Activated T-helper 2 cell treated with anti-CD3 and anti-CD28 coated beads, Interferon-gamma antibody, Interleukin-2, Interleukin-4, amounts not matched to agents 10 μg/mL and 5 μg/mL and 100 μg/mL, durations not matched to agents 14 hours and 24 hours and 36 hours (primary cell): ENCODE data around the gene GNA12. TPM values are rescaled to one million over a fixed set of nuclear protein-coding genes. Genes with fewer than 3 reads are reported as not detected.

Experiments used
- DNase-seq: peaks from one replicate; pipeline ENCODE4 v3.0.0; 2021; ENCODE audit warnings: low spot score
- H3K27ac Mint-ChIP-seq: one replicate; pipeline ENCODE4 v1.8.0; 2021; ENCODE audit warnings: mixed read lengths
- H3K27me3 Mint-ChIP-seq: one replicate; pipeline ENCODE4 v1.8.0; 2021; ENCODE audit warnings: low read depth, mixed read lengths
- H3K36me3 Mint-ChIP-seq: one replicate; pipeline ENCODE4 v1.8.0; 2021; ENCODE audit warnings: low read depth, mixed read lengths
- H3K4me1 Mint-ChIP-seq: one replicate; pipeline ENCODE4 v1.8.0; 2021; ENCODE audit warnings: low read depth, mixed read lengths
- H3K4me3 Mint-ChIP-seq: one replicate; pipeline ENCODE4 v1.8.0; 2021; ENCODE audit warnings: low read depth, mild to moderate bottlenecking, moderate library complexity, mixed read lengths
- H3K9me3 Mint-ChIP-seq: one replicate; pipeline ENCODE4 v1.8.0; 2021; ENCODE audit warnings: mixed read lengths
- intact Hi-C: fragments of 100-400 bp; cut with micrococcal nuclease; formaldehyde crosslinking; loops from one replicate; pipeline ENCODE4 v1.15.1; 2023
- total RNA-seq: library from RNA; stranded (reverse); gene quantifications from 2 replicates; pipeline ENCODE4 v1.2.3, GENCODE V29; 2022

The GNA12 gene, protein sequence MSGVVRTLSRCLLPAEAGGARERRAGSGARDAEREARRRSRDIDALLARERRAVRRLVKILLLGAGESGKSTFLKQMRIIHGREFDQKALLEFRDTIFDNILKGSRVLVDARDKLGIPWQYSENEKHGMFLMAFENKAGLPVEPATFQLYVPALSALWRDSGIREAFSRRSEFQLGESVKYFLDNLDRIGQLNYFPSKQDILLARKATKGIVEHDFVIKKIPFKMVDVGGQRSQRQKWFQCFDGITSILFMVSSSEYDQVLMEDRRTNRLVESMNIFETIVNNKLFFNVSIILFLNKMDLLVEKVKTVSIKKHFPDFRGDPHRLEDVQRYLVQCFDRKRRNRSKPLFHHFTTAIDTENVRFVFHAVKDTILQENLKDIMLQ
- total RNA-seq = 40.9 and 41.4 TPM in 2 replicates

DNA sequence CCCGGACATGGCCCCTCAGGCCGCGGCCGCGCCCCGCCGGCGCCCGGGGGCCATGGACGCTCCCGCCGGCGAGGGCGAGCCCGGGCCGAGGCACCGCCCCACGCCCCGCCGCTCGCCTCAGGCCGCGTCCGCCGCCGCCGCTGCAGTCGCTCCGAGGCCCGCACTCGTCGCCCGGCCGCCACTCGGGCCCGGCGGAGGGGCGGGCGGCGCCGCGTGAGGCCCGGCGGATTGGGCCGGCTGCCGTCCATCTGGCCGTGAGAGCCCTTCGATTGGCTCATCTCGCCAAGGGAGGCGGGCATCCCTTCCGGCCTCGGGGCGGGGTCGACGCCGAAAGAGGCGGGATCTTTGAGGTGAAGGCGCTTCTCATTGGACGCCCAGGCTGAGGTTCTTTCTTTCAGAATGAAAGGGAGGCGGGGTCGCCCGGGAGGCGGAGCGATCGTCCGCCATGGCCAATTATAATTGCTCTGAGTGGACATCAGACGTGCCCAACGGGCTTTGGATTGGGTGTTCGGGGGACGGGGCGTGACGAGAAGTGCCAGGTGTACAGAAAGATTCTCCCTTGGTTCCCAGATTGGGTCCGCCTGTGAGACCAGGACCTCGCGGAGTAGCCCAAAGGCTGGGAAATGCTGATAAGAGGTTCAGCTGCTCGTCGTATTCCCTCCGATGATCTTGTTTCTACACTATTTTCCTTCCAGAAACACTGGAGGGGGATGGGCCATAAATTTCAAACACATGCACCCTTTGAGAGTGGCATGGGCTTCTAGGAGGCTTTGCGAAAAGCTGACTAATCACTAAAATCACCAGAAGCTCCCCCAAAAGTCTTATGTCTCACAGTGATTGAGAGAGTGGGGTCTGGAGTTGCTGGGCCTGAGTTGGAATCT lies at the start of gene GNA12:
Gene GNA12, minus strand, starts transcription at position 156 of the 881 bp plus-strand sequence. Its CDS starts 147 bp downstream, at position 9.
- no peaks in the 10 kb centered on the region for H3K27me3 Mint-ChIP-seq
- intact Hi-C loops = loop anchor here (2.0 to 5.0 kb wide), 2 partner anchors 72 to 87 kb away; no protein-coding TSS in a partner anchor

DNA sequence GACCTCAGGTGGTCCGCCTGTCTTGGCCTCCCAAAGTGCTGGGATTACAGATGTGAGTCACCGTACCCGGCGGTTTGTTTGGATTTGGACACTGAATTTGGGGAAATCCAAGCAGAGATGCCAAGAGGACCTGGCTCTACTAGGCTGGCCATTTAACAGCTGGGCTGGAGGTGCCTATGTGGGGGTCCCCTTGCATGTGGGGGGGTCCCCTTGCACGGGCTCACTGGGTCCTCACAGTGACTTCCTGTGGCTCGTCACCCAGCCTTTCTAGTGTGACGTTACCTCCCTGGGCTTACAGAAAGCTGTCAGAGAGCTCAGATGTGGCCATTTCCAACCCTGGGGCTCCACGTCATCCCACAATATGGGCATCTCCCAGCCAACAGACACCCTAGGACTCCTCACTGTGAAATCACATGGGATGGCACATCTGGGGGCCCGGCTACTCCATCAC lies 49.3 kb upstream of the GNA12 start:
- Mint-ChIP-seq H3K27ac (no peak overlapping the region), H3K4me3 (no peak overlapping the region), H3K9me3 (no peaks in the 10 kb centered on the region), H3K4me1 (peaks cover 8% of the 10 kb centered on the region), H3K36me3 (no peaks in the 10 kb centered on the region), H3K27me3 (peaks cover 1% of the 10 kb centered on the region)
- no peak for DNase-seq
- intact Hi-C loops = no loop called here

More for the DNA sequence above, at the start of gene GNA12:
- peak; percentile 99 for DNase-seq
- H3K36me3 Mint-ChIP-seq = peaks cover 29% of the 10 kb centered on the region
- peak within 1 kb of the TSS; percentile 83 for H3K4me3 Mint-ChIP-seq
- peaks cover 25% of the 10 kb centered on the region for H3K4me1 Mint-ChIP-seq
- peak within 1 kb of the TSS; percentile 68 for H3K27ac Mint-ChIP-seq
- H3K9me3 Mint-ChIP-seq = no peaks in the 10 kb centered on the region

DNA sequence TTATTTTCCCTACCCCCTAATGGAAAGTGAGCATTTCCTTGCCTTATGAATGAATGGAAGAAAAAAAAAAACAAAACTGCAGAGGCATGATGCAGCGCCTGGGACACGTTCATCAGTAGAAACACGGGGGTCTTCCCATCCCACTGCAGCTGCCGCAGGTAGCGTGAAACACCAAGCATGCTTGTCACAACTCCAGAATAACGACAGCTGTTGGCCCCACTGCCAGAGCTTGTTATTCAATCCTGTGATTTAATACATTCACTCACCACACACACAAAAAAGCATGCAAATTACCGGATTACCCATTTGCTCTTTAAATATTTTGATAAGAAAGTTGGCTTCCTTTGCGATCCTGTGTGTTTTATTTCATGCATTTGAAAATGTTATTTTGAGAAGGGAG lies 48.4 kb upstream of the GNA12 start:
- no peaks in the 10 kb centered on the region for H3K9me3 Mint-ChIP-seq
- intact Hi-C loops = no loop called here
- peaks cover 8% of the 10 kb centered on the region for H3K4me1 Mint-ChIP-seq
- peaks cover 1% of the 10 kb centered on the region for H3K27me3 Mint-ChIP-seq
- no peak for DNase-seq
- no peak overlapping the region for H3K4me3 Mint-ChIP-seq
- H3K27ac Mint-ChIP-seq = no peak overlapping the region
- no peaks in the 10 kb centered on the region for H3K36me3 Mint-ChIP-seq

DNA sequence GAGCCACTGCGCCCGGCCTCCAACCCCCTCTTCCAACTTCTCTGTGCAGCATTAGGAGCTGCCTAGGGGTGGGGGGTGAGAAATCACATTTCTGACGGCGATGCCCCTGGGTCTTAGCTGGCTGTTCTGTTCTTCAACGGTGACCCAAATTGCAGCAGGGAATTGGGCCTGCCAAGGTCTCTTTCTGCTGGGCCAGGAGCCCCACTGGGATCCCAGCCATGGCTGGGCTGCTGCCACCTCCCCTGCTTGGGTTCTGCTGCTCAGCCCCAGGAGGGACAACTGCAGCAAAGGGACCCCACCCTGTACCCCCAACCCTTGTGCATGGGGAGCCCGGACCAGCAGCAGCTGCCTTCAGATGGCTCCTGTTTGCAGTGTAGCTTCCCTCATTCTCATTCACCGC lies 43.7 kb upstream of the GNA12 start:
- H3K27me3 Mint-ChIP-seq = peaks cover 1% of the 10 kb centered on the region
- H3K36me3 Mint-ChIP-seq = no peaks in the 10 kb centered on the region
- H3K9me3 Mint-ChIP-seq = no peaks in the 10 kb centered on the region
- peaks cover 3% of the 10 kb centered on the region for H3K4me1 Mint-ChIP-seq
- DNase-seq = no peak
- H3K27ac Mint-ChIP-seq = no peak overlapping the region
- H3K4me3 Mint-ChIP-seq = no peak overlapping the region
- intact Hi-C loops = loop anchor here (1.0 kb wide), 2 partner anchors 267 to 313 kb away; no protein-coding TSS in a partner anchor

DNA sequence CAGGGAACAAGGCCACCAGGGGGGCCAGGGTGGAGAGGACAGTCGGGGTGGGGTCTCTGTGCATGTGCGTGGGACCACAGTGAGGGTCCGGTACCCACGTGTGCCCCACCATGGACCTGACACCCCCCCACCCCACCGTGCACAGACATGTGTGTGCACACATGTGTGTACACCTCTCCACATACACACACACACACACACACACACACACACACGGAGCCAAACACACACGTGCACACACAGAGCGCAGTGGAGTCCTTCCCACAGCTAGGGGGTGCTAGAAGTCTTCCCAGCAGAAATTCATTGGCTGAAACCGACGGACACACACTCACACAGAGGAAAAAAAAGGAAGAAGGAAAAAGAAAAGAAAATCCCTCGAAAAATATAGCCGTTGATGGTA lies 42.8 kb upstream of the GNA12 start:
- no peak overlapping the region for H3K27ac Mint-ChIP-seq
- peaks cover 3% of the 10 kb centered on the region for H3K4me1 Mint-ChIP-seq
- H3K4me3 Mint-ChIP-seq = no peak overlapping the region
- H3K27me3 Mint-ChIP-seq = peaks cover 1% of the 10 kb centered on the region
- H3K9me3 Mint-ChIP-seq = no peaks in the 10 kb centered on the region
- no peaks in the 10 kb centered on the region for H3K36me3 Mint-ChIP-seq
- DNase-seq = peak; percentile 44
- intact Hi-C loops = loop anchor here (1.0 kb wide), 2 partner anchors 268 to 314 kb away; no protein-coding TSS in a partner anchor

DNA sequence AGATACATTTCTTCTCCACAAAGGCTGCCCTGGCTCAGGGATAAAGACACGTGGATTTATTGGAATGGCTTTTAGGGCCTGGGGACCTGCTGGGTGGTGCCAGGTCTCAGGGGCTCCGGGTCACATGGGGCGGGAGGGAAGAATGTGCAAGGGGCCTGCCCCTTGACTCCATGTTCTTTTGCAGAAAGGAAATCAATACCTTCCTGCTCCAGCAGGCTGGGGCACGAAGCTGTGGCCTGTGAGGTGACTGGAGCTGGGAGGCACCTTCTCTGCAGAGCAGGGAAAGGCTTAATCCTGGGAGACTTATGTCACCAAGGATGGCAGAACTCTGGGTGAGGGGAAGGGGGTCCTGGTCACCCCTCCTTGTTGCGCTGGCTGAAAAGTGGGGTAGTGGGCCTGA lies 42.3 kb upstream of the GNA12 start:
- Mint-ChIP-seq H3K36me3 (no peaks in the 10 kb centered on the region), H3K4me1 (peaks cover 3% of the 10 kb centered on the region), H3K27me3 (peaks cover 1% of the 10 kb centered on the region), H3K27ac (no peak overlapping the region), H3K4me3 (no peak overlapping the region), H3K9me3 (no peaks in the 10 kb centered on the region)
- intact Hi-C loops = no loop called here
- DNase-seq = no peak

DNA sequence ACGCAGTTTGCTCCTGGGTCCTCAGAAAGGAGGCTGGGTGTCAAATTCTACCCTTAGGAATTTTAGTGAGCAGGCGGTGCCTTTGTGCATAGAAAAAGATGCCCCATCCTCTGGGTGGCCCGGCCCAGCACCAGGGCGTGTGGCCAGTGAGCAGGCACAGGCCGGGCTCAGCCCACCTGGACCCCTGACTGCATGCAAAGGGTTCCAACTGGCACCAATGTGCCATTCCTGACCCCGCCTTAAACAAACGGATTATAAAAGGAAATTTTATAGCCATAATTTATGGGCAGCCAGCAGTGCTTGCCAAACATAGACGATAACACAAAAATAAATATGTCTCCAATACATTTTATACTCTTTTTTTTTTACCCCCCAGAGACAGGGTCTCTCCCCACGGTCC lies 40.1 kb upstream of the GNA12 start:
- H3K27me3 Mint-ChIP-seq = no peaks in the 10 kb centered on the region
- H3K9me3 Mint-ChIP-seq = no peaks in the 10 kb centered on the region
- no peak overlapping the region for H3K4me3 Mint-ChIP-seq
- no peaks in the 10 kb centered on the region for H3K36me3 Mint-ChIP-seq
- no peak overlapping the region for H3K27ac Mint-ChIP-seq
- intact Hi-C loops = no loop called here
- H3K4me1 Mint-ChIP-seq = peaks cover 8% of the 10 kb centered on the region
- no peak for DNase-seq

DNA sequence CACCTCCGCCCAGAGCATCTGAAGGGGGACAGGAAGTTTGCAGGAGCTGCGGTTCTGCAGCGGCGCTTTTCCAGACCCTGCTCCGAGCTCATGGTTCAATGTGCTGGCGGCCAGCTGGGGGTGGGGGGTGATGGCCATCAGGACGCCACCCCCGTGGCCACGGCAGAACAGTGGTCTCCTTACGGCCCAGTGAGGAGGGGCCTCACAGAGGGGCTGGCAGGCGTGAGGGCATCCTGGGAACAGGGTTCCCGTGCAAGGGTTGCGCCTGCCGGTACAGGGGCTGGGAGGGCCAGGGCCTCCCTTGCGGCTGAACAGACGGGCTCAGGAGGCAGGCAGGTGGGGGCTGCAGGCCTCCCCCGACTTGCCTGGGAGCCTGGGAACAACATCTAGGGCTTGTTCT lies 39.0 kb upstream of the GNA12 start:
- Mint-ChIP-seq H3K4me3 (no peak overlapping the region), H3K27me3 (no peaks in the 10 kb centered on the region), H3K36me3 (no peaks in the 10 kb centered on the region), H3K9me3 (no peaks in the 10 kb centered on the region), H3K27ac (no peak overlapping the region), H3K4me1 (peaks cover 17% of the 10 kb centered on the region)
- DNase-seq = no peak
- intact Hi-C loops = no loop called here

DNA sequence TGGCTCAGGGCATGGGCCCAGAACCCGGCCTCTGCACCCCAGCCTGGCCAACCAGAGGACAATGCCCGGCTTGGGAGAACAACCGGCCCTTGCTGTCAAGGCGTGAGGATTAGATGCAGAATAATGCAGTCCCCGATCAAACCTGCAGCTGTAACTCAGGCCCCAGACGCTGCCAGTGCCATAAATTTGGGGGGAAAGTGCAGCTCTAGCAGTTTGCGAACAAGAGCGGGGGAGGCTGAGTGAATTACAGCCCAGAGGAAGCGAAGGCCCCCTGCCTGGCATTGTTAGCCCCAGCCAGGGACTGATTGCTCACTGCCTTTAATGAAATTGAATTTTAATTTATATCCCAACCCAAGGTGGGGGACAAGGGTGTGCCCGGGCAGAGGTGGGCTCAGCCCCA lies 38.0 kb upstream of the GNA12 start:
- H3K27me3 Mint-ChIP-seq = no peaks in the 10 kb centered on the region
- H3K4me3 Mint-ChIP-seq = no peak overlapping the region
- no peaks in the 10 kb centered on the region for H3K9me3 Mint-ChIP-seq
- intact Hi-C loops = no loop called here
- H3K27ac Mint-ChIP-seq = no peak overlapping the region
- H3K4me1 Mint-ChIP-seq = peaks cover 17% of the 10 kb centered on the region
- H3K36me3 Mint-ChIP-seq = no peaks in the 10 kb centered on the region
- no peak for DNase-seq

DNA sequence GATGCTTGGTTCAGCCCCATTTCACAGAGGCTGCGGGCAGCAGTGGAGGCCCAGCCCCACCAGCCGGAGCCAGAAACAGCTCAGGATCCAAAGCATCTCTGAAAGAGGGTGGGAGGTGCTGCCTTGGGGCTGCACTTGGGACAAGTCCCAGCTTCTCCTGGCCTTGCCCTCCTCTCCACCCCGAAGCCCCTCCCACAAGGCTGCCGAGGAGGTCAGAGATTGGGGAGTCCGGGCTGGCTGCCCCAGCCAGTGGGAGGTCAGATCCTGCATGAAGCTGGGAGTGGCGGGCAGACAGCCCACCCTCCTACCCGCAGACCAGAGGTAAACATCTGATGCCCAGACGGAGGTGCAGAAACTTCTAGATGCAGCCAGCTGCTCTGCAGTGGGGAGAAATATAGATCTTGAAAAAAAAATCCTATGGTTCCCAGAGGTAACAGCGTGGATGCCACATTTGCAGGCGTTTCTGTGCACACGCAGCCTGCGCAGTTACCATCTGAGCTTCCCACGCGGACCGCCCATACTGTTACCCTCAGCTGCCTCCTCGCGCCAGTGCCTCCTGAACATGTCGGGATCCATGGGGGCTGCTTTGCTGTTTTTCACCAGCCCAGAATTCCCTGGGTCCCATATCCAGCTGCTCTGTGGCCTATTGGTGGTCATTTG lies 36.9 kb upstream of the GNA12 start:
- H3K36me3 Mint-ChIP-seq = no peaks in the 10 kb centered on the region
- no peak for DNase-seq
- no peaks in the 10 kb centered on the region for H3K27me3 Mint-ChIP-seq
- no peak overlapping the region for H3K27ac Mint-ChIP-seq
- H3K9me3 Mint-ChIP-seq = no peaks in the 10 kb centered on the region
- no peak overlapping the region for H3K4me3 Mint-ChIP-seq
- intact Hi-C loops = no loop called here
- peaks cover 15% of the 10 kb centered on the region for H3K4me1 Mint-ChIP-seq

DNA sequence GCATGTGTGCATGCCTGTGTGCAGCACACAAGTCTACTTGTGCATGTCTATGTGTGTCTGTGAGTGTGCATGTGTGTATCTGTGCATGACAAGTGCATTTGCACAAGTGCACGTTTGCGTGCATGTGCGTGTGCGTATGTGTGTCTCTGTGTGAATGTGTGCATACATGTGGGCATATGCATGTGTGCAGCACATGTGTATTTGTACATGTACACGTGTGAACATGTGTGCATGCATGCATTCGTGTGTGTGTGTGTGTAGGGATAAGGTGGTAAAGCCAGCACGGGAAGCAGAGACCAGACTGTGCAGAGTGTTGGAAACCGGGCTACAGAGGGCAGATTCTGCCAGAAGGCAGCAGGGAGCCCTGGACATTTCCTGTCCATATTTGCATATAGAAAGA lies 35.9 kb upstream of the GNA12 start:
- DNase-seq = no peak
- no peaks in the 10 kb centered on the region for H3K27me3 Mint-ChIP-seq
- H3K9me3 Mint-ChIP-seq = no peaks in the 10 kb centered on the region
- H3K27ac Mint-ChIP-seq = no peak overlapping the region
- no peaks in the 10 kb centered on the region for H3K36me3 Mint-ChIP-seq
- intact Hi-C loops = no loop called here
- peaks cover 17% of the 10 kb centered on the region for H3K4me1 Mint-ChIP-seq
- no peak overlapping the region for H3K4me3 Mint-ChIP-seq

DNA sequence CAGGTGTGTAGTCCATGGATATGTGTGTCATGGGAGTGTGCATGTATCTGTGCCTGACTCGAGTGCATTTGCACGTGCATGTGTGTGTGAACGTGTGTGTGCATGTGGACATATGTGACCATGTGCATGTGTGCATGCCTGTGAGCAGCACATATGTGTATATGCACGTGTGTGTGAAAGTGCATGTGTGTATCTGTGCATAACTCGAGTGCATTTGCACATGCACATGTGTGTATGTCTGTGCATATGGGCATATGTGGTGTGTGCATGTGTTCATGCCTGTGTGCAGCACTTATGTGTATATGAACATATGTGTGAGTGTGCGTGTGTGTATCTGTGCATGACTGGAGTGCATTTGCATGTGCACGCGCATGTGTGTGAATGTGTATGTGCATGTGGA lies 35.2 kb upstream of the GNA12 start:
- no peak for DNase-seq
- no peaks in the 10 kb centered on the region for H3K36me3 Mint-ChIP-seq
- H3K27me3 Mint-ChIP-seq = no peaks in the 10 kb centered on the region
- H3K9me3 Mint-ChIP-seq = no peaks in the 10 kb centered on the region
- H3K4me1 Mint-ChIP-seq = peaks cover 18% of the 10 kb centered on the region
- H3K4me3 Mint-ChIP-seq = no peak overlapping the region
- intact Hi-C loops = no loop called here
- no peak overlapping the region for H3K27ac Mint-ChIP-seq
